ENCODE data around the gene GPRC6A.

GPRC6A gene

GRCh38 chr6:116801971-116802370, 26.9 kb downstream of the GPRC6A start:
- no peaks in the 10 kb centered on the region for H3K79me2 ChIP-seq (ENCODE audit: control insufficient read depth, insufficient read depth, low read length, poor library complexity)
- no peak overlapping the region for H3K4me3 ChIP-seq (ENCODE audit: low read depth, low read length)
- no peak overlapping the region for H3K27ac ChIP-seq (ENCODE audit: low read depth, low read length)
- no peak overlapping the region for H2BK12ac ChIP-seq (ENCODE audit: low read length)
- DNase-seq: no peak
- H3K14ac ChIP-seq (ENCODE audit: low read length): no peak overlapping the region
- H3K23ac ChIP-seq (ENCODE audit: low read length): no peak overlapping the region
- no peak overlapping the region for H2AFZ ChIP-seq (ENCODE audit: insufficient read depth, low read length, poor library complexity)
- no peaks in the 10 kb centered on the region for H3K27me3 ChIP-seq (ENCODE audit: insufficient read depth, low read length)
- no peak overlapping the region for H2BK5ac ChIP-seq (ENCODE audit: low read depth, low read length, poor library complexity)
- H2AK5ac ChIP-seq (ENCODE audit: low read length): no peak overlapping the region
- H3K9me3 ChIP-seq (ENCODE audit: insufficient read depth, low read depth, low read length): no peaks in the 10 kb centered on the region
- H3K79me1 ChIP-seq (ENCODE audit: low read length): no peaks in the 10 kb centered on the region
- no peak overlapping the region for H3K18ac ChIP-seq (ENCODE audit: low read length)
- no peak overlapping the region for H4K12ac ChIP-seq (ENCODE audit: low read depth, low read length)
- no peak overlapping the region for H4K8ac ChIP-seq (ENCODE audit: low read depth, low read length)
- H3K4ac ChIP-seq (ENCODE audit: low read depth, low read length): no peak overlapping the region
- no peaks in the 10 kb centered on the region for H3K4me1 ChIP-seq (ENCODE audit: control insufficient read depth in 1 of 2, insufficient read depth in 2 of 2, low read length in 2 of 2)
- no peak overlapping the region for H3K4me2 ChIP-seq (ENCODE audit: low read length)
- H3K9ac ChIP-seq (ENCODE audit: low read length): no peak overlapping the region
- H3K36me3 ChIP-seq (ENCODE audit: control insufficient read depth in 1 of 2, insufficient read depth in 2 of 2, low read length in 2 of 2): no peaks in the 10 kb centered on the region
- no peak overlapping the region for H4K91ac ChIP-seq (ENCODE audit: low read depth, low read length)
- H2BK120ac ChIP-seq (ENCODE audit: insufficient read depth, low read length, poor library complexity): no peak overlapping the region

- H4K8ac ChIP-seq (ENCODE audit: low read depth, low read length): no peak overlapping the region
- H3K9ac ChIP-seq (ENCODE audit: low read length): no peak overlapping the region
- no peak overlapping the region for H3K27ac ChIP-seq (ENCODE audit: low read depth, low read length)
- no peaks in the 10 kb centered on the region for H3K36me3 ChIP-seq (ENCODE audit: control insufficient read depth in 1 of 2, insufficient read depth in 2 of 2, low read length in 2 of 2)
- H2BK12ac ChIP-seq (ENCODE audit: low read length): no peak overlapping the region
- H3K4me3 ChIP-seq (ENCODE audit: low read depth, low read length): no peak overlapping the region
- no peak overlapping the region for H4K12ac ChIP-seq (ENCODE audit: low read depth, low read length)
- H3K23ac ChIP-seq (ENCODE audit: low read length): no peak overlapping the region
- H3K79me1 ChIP-seq (ENCODE audit: low read length): no peaks in the 10 kb centered on the region
- no peak overlapping the region for H2AK5ac ChIP-seq (ENCODE audit: low read length)
- DNase-seq: no peak
- no peaks in the 10 kb centered on the region for H3K9me3 ChIP-seq (ENCODE audit: insufficient read depth, low read depth, low read length)
- no peak overlapping the region for H3K14ac ChIP-seq (ENCODE audit: low read length)
- H2BK120ac ChIP-seq (ENCODE audit: insufficient read depth, low read length, poor library complexity): no peak overlapping the region
- H2BK5ac ChIP-seq (ENCODE audit: low read depth, low read length, poor library complexity): no peak overlapping the region
- no peaks in the 10 kb centered on the region for H3K79me2 ChIP-seq (ENCODE audit: control insufficient read depth, insufficient read depth, low read length, poor library complexity)
- H4K91ac ChIP-seq (ENCODE audit: low read depth, low read length): no peak overlapping the region
- no peaks in the 10 kb centered on the region for H3K4me1 ChIP-seq (ENCODE audit: control insufficient read depth in 1 of 2, insufficient read depth in 2 of 2, low read length in 2 of 2)
- H3K4me2 ChIP-seq (ENCODE audit: low read length): no peak overlapping the region
- H3K27me3 ChIP-seq (ENCODE audit: insufficient read depth, low read length): no peaks in the 10 kb centered on the region
- H3K4ac ChIP-seq (ENCODE audit: low read depth, low read length): no peak overlapping the region
- no peak overlapping the region for H3K18ac ChIP-seq (ENCODE audit: low read length)
- H2AFZ ChIP-seq (ENCODE audit: insufficient read depth, low read length, poor library complexity): no peak overlapping the region
Measured at GRCh38 chr6:116799945-116800344, 28.9 kb downstream of the GPRC6A start.

GRCh38 chr6:116797585-116797984, 31.3 kb downstream of the GPRC6A start:
- H2BK12ac ChIP-seq (ENCODE audit: low read length): no peak overlapping the region
- no peaks in the 10 kb centered on the region for H3K9me3 ChIP-seq (ENCODE audit: insufficient read depth, low read depth, low read length)
- H2AFZ ChIP-seq (ENCODE audit: insufficient read depth, low read length, poor library complexity): no peak overlapping the region
- no peaks in the 10 kb centered on the region for H3K36me3 ChIP-seq (ENCODE audit: control insufficient read depth in 1 of 2, insufficient read depth in 2 of 2, low read length in 2 of 2)
- no peak for DNase-seq
- H3K14ac ChIP-seq (ENCODE audit: low read length): no peak overlapping the region
- H3K23ac ChIP-seq (ENCODE audit: low read length): no peak overlapping the region
- no peak overlapping the region for H4K12ac ChIP-seq (ENCODE audit: low read depth, low read length)
- H3K79me2 ChIP-seq (ENCODE audit: control insufficient read depth, insufficient read depth, low read length, poor library complexity): no peaks in the 10 kb centered on the region
- no peak overlapping the region for H2AK5ac ChIP-seq (ENCODE audit: low read length)
- no peak overlapping the region for H2BK5ac ChIP-seq (ENCODE audit: low read depth, low read length, poor library complexity)
- no peak overlapping the region for H4K8ac ChIP-seq (ENCODE audit: low read depth, low read length)
- no peaks in the 10 kb centered on the region for H3K4me1 ChIP-seq (ENCODE audit: control insufficient read depth in 1 of 2, insufficient read depth in 2 of 2, low read length in 2 of 2)
- no peak overlapping the region for H3K9ac ChIP-seq (ENCODE audit: low read length)
- no peak overlapping the region for H2BK120ac ChIP-seq (ENCODE audit: insufficient read depth, low read length, poor library complexity)
- 100% methylated on average over 1 of the region's 2 CpGs for WGBS (ENCODE audit: extremely low coverage, insufficient coverage, insufficient read length)
- H3K18ac ChIP-seq (ENCODE audit: low read length): no peak overlapping the region
- no peaks in the 10 kb centered on the region for H3K79me1 ChIP-seq (ENCODE audit: low read length)
- H4K91ac ChIP-seq (ENCODE audit: low read depth, low read length): no peak overlapping the region
- no peaks in the 10 kb centered on the region for H3K27me3 ChIP-seq (ENCODE audit: insufficient read depth, low read length)
- H3K4me3 ChIP-seq (ENCODE audit: low read depth, low read length): no peak overlapping the region
- H3K4ac ChIP-seq (ENCODE audit: low read depth, low read length): no peak overlapping the region
- no peak overlapping the region for H3K4me2 ChIP-seq (ENCODE audit: low read length)
- H3K27ac ChIP-seq (ENCODE audit: low read depth, low read length): no peak overlapping the region

- Histone ChIP-seq H3K27ac (ENCODE audit: low read depth, low read length) (no peak overlapping the region), H3K36me3 (ENCODE audit: control insufficient read depth in 1 of 2, insufficient read depth in 2 of 2, low read length in 2 of 2) (no peaks in the 10 kb centered on the region), H3K14ac (ENCODE audit: low read length) (no peak overlapping the region)
Measured at GRCh38 chr6:116793224-116793623, 35.7 kb downstream of the GPRC6A start.

DNA sequence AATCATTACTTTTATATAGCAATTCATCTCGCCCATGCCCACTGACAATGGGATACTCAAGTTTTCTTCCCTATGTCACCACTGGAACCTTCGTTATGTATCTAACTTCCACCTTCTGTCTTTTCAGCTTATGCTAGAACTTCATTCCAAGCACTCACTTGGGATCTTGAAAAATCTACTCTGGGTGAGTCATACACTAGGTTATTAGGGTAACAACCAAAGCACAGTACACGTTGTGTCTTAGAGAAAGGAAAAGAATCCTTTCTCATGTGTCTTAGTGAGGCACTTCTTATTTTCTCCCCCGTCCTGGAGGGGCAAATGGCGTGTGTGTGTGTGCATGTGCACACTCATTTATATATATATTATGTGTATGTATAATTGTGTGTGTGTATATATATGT, 45.0 kb downstream of the GPRC6A start:
- Histone ChIP-seq H3K23ac (ENCODE audit: low read length) (no peak overlapping the region), H4K12ac (ENCODE audit: low read depth, low read length) (no peak overlapping the region), H3K79me2 (ENCODE audit: control insufficient read depth, insufficient read depth, low read length, poor library complexity) (no peaks in the 10 kb centered on the region), H3K4me3 (ENCODE audit: low read depth, low read length) (no peak overlapping the region), H3K79me1 (ENCODE audit: low read length) (no peaks in the 10 kb centered on the region), H2BK12ac (ENCODE audit: low read length) (no peak overlapping the region), H4K8ac (ENCODE audit: low read depth, low read length) (no peak overlapping the region), H2BK120ac (ENCODE audit: insufficient read depth, low read length, poor library complexity) (no peak overlapping the region), H3K18ac (ENCODE audit: low read length) (no peak overlapping the region), H2AK5ac (ENCODE audit: low read length) (no peak overlapping the region), H3K14ac (ENCODE audit: low read length) (no peak overlapping the region), H3K27me3 (ENCODE audit: insufficient read depth, low read length) (no peaks in the 10 kb centered on the region), H2AFZ (ENCODE audit: insufficient read depth, low read length, poor library complexity) (no peak overlapping the region), H3K4me2 (ENCODE audit: low read length) (no peak overlapping the region), H3K27ac (ENCODE audit: low read depth, low read length) (no peak overlapping the region), H3K9ac (ENCODE audit: low read length) (no peak overlapping the region), H3K36me3 (ENCODE audit: control insufficient read depth in 1 of 2, insufficient read depth in 2 of 2, low read length in 2 of 2) (no peaks in the 10 kb centered on the region), H4K91ac (ENCODE audit: low read depth, low read length) (no peak overlapping the region), H2BK5ac (ENCODE audit: low read depth, low read length, poor library complexity) (no peak overlapping the region), H3K4ac (ENCODE audit: low read depth, low read length) (no peak overlapping the region), H3K9me3 (ENCODE audit: insufficient read depth, low read depth, low read length) (no peaks in the 10 kb centered on the region), H3K4me1 (ENCODE audit: control insufficient read depth in 1 of 2, insufficient read depth in 2 of 2, low read length in 2 of 2) (no peaks in the 10 kb centered on the region)
- no CpG with 5 or more reads among the region's 5 CpGs for WGBS (ENCODE audit: extremely low coverage, insufficient coverage, insufficient read length)
- no peak for DNase-seq

More at GRCh38 chr6:116793224-116793623, 35.7 kb downstream of the GPRC6A start:
- Histone ChIP-seq H3K9me3 (ENCODE audit: insufficient read depth, low read depth, low read length) (no peaks in the 10 kb centered on the region), H3K18ac (ENCODE audit: low read length) (no peak overlapping the region), H3K4me2 (ENCODE audit: low read length) (no peak overlapping the region), H2BK5ac (ENCODE audit: low read depth, low read length, poor library complexity) (no peak overlapping the region), H3K4me1 (ENCODE audit: control insufficient read depth in 1 of 2, insufficient read depth in 2 of 2, low read length in 2 of 2) (no peaks in the 10 kb centered on the region), H3K4me3 (ENCODE audit: low read depth, low read length) (no peak overlapping the region), H2BK12ac (ENCODE audit: low read length) (no peak overlapping the region), H2AFZ (ENCODE audit: insufficient read depth, low read length, poor library complexity) (no peak overlapping the region), H3K79me1 (ENCODE audit: low read length) (no peaks in the 10 kb centered on the region), H3K9ac (ENCODE audit: low read length) (no peak overlapping the region), H3K4ac (ENCODE audit: low read depth, low read length) (no peak overlapping the region), H3K79me2 (ENCODE audit: control insufficient read depth, insufficient read depth, low read length, poor library complexity) (no peaks in the 10 kb centered on the region), H4K8ac (ENCODE audit: low read depth, low read length) (no peak overlapping the region), H4K91ac (ENCODE audit: low read depth, low read length) (no peak overlapping the region), H3K27me3 (ENCODE audit: insufficient read depth, low read length) (no peaks in the 10 kb centered on the region), H3K23ac (ENCODE audit: low read length) (no peak overlapping the region), H4K12ac (ENCODE audit: low read depth, low read length) (no peak overlapping the region), H2BK120ac (ENCODE audit: insufficient read depth, low read length, poor library complexity) (no peak overlapping the region), H2AK5ac (ENCODE audit: low read length) (no peak overlapping the region)
- DNase-seq: no peak
- WGBS (ENCODE audit: extremely low coverage, insufficient coverage, insufficient read length): no CpG with 5 or more reads among the region's 3 CpGs
